ENCODE measurements around the gene ZNF541.
"Not testable (repeated sequence)": the region's sequence is repeated elsewhere in the genome, so short reads cannot be mapped to it uniquely, and the experiment has no call there.

Gene ZNF541

GRCh38 chr19:47573071-47574026 is at the start of gene ZNF541:
Gene ZNF541, minus strand, starts transcription at chr19:47573148. Its CDS starts 17,292 bp downstream, at chr19:47555856.
- DNase-seq: peak; percentile 84

GRCh38 chr19:47619763-47620162 is 46.8 kb upstream of the ZNF541 start:
- DNase-seq: no peak

- DNase-seq: no peak
These were observed 45.8 kb upstream of the ZNF541 start for GRCh38 chr19:47618771-47619170.

- no peak for DNase-seq
These were observed 42.8 kb upstream of the ZNF541 start for GRCh38 chr19:47615714-47616113.

GRCh38 chr19:47615230-47615629 is 42.3 kb upstream of the ZNF541 start:
- no peak for DNase-seq

- no peak for DNase-seq
These were observed 41.6 kb upstream of the ZNF541 start for GRCh38 chr19:47614559-47614958.

- no peak for DNase-seq
These were observed 41.0 kb upstream of the ZNF541 start for GRCh38 chr19:47614021-47614295.

GRCh38 chr19:47613165-47614020 is 40.4 kb upstream of the ZNF541 start:
- no peak for DNase-seq

GRCh38 chr19:47610902-47611301 is 38.0 kb upstream of the ZNF541 start:
- DNase-seq: no peak

- peak; percentile 48 for DNase-seq
These were observed 37.3 kb upstream of the ZNF541 start for GRCh38 chr19:47609906-47610894.

GRCh38 chr19:47608969-47609905 is 36.3 kb upstream of the ZNF541 start, which contains the start of gene BICRA:
Gene BICRA, plus strand, starts transcription at chr19:47609134. Its CDS starts 64,441 bp downstream, at chr19:47673575.
- peak; percentile 78 for DNase-seq

GRCh38 chr19:47608074-47608918 is 35.3 kb upstream of the ZNF541 start:
- peak; percentile 96 for DNase-seq

- DNase-seq: no peak
These were observed 34.7 kb upstream of the ZNF541 start for GRCh38 chr19:47607564-47608073.

GRCh38 chr19:47603706-47604565 is 31.0 kb upstream of the ZNF541 start:
- no peak for DNase-seq

- no peak for DNase-seq
These were observed 28.4 kb upstream of the ZNF541 start for GRCh38 chr19:47601180-47601904.

- peak; percentile 100 for DNase-seq
These were observed 27.6 kb upstream of the ZNF541 start for GRCh38 chr19:47600246-47601179.

GRCh38 chr19:47599671-47600245 is 26.8 kb upstream of the ZNF541 start:
- not testable (repeated sequence) for DNase-seq

Data from activated effector memory CD4-positive, alpha-beta T cell treated with Interleukin-2 at 50 U/mL for 16 hours (primary cell).